ENCODE data around the gene NCEH1. TPM values are rescaled to one million over a fixed set of nuclear protein-coding genes. Genes with fewer than 3 reads are reported as not detected.

The NCEH1 gene
- total and polyA plus RNA-seq, 9 of the 15 experiments (the other 6 are each of a cell fraction or from before 2014, with no cell fraction given): 1.3 to 5.0 (median 2.8) TPM

DNA sequence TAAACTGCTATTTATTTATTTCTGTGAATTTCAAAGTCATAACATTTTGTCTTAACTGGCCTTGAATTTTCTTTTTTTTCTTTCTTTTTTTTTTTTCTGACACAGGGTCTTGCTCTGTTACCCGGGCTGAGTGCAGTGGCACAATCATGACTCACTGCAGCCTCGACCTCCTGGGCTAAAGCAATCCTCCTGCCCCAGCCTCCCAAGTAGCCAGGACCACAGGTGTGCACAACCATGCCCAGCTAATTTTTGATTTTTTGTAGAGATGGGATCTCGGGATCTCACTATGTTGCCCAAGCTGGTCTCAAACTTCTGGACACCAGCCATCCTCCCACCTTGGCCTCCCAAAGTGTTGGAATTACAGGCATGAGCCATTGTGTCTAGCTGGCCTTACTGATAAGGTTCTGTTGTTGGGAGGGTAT, 110.2 kb downstream of the NCEH1 start:
- H3K36me3 ChIP-seq (ENCODE audit: control insufficient read depth, insufficient read depth, low read length): no peaks in the 10 kb centered on the region
- H2AFZ ChIP-seq (ENCODE audit: low read depth, low read length): no peak overlapping the region
- no peaks in the 10 kb centered on the region for H3K79me2 ChIP-seq (ENCODE audit: control insufficient read depth, insufficient read depth, low read length)
- TF ChIP-seq MECOM (CRISPR knock-in tag; IDR thresholded peaks at IDR 0.05) (no peak), PCBP2 (IDR thresholded peaks at IDR 0.05; ENCODE audit: low read depth, low read length, poor library complexity, severe bottlenecking) (no peak), SRSF9 (IDR thresholded peaks at IDR 0.05; ENCODE audit: borderline replicate concordance, low read depth, low read length) (no peak), ZNF551 (CRISPR knock-in tag; IDR thresholded peaks at IDR 0.05) (no peak), NR2C1 (IDR thresholded peaks at IDR 0.05) (no peak), NR2C1 (tag; IDR thresholded peaks at IDR 0.05) (no peak), SREBF2 (CRISPR knock-in tag; IDR thresholded peaks at IDR 0.05) (no peak), EZH2 (IDR thresholded peaks at IDR 0.05; ENCODE audit: borderline replicate concordance, low read depth, low read length) (no peak)
- TF ChIP-seq, protein P1, sequence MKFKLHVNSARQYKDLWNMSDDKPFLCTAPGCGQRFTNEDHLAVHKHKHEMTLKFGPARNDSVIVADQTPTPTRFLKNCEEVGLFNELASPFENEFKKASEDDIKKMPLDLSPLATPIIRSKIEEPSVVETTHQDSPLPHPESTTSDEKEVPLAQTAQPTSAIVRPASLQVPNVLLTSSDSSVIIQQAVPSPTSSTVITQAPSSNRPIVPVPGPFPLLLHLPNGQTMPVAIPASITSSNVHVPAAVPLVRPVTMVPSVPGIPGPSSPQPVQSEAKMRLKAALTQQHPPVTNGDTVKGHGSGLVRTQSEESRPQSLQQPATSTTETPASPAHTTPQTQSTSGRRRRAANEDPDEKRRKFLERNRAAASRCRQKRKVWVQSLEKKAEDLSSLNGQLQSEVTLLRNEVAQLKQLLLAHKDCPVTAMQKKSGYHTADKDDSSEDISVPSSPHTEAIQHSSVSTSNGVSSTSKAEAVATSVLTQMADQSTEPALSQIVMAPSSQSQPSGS (CRISPR knock-in tag; IDR thresholded peaks at IDR 0.05): no peak
- ChIA-PET POLR2A (no interaction called here), CTCF (ENCODE audit: low intra/inter-chr PET ratio) (no interaction called here)
- no peaks in the 10 kb centered on the region for H4K20me1 ChIP-seq (replicated peaks; ENCODE audit: control insufficient read depth, insufficient read depth, low read length)
- 0% methylated on average over 3 of the region's 3 CpGs for WGBS (ENCODE audit: insufficient coverage, low coverage, missing lambda C conversion rate)
- no peaks in the 10 kb centered on the region for H3K4me1 ChIP-seq (replicated peaks in 1 of 2; ENCODE audit: control insufficient read depth in 2 of 2, insufficient read depth in 2 of 2, low read length in 2 of 2)
- H3K4me2 ChIP-seq (ENCODE audit: insufficient read depth, low read length): no peak overlapping the region
- FAIRE-seq: no peak
- no peak for DNase-seq (ENCODE audit: extremely low read depth in 1 of 4, low spot score in 3 of 4)
- no peaks in the 10 kb centered on the region for H3K9me1 ChIP-seq (ENCODE audit: control insufficient read depth, insufficient read depth, low read length)
- intact Hi-C loops (cut with micrococcal nuclease): no loop called here
- H3K9me3 ChIP-seq (replicated peaks; ENCODE audit: control insufficient read depth, insufficient read depth, low read depth, low read length): no peaks in the 10 kb centered on the region
- H3K9ac ChIP-seq (ENCODE audit: insufficient read depth in 1 of 2, low read depth in 2 of 2, low read length in 2 of 2): no peak overlapping the region
- no peak overlapping the region for H3K27ac ChIP-seq (ENCODE audit: extremely low read depth, low read depth, low read length)
- H3K27me3 ChIP-seq (ENCODE audit: control insufficient read depth in 2 of 2, insufficient read depth in 2 of 2, low read length in 2 of 2): peaks cover 2 to 9% of the 10 kb centered on the region in 2 experiments; a peak in 4 of 5 replicates
- no peak for ATAC-seq
- no peak overlapping the region for H3K4me3 ChIP-seq
- in situ Hi-C loops (cut with MboI): no loop called here
- BruUV-seq (replicated peaks): no TSS peak
